Pulmonary artery endothelial cell (primary cell): Measurements from ENCODE around the gene CD226. TPM values are rescaled to one million over a fixed set of nuclear protein-coding genes. Genes with fewer than 3 reads are reported as not detected.
A peak's percentile ranks its signal among the peaks of the same experiment; 100 is the strongest.
"Not testable (repeated sequence)": the region's sequence is repeated elsewhere in the genome, so short reads cannot be mapped to it uniquely, and the experiment has no call there.

Source experiments
- DNase-seq: peaks from one replicate; pipeline ENCODE4 v3.0.0-alpha.2; 2011; ENCODE audit warnings: low read depth, low spot score
- total RNA-seq: library from RNA; depleted of rRNA; stranded (reverse); fragments of >200 nt; gene quantifications from 2 replicates; pipeline ENCODE4 v1.2.3, GENCODE V29; 2014

Gene CD226
- total RNA-seq, 1 donor from 2014 or later = 0.13 TPM

- DNase-seq = no peak
Observed at GRCh38 chr18:69956665-69957620, 9.3 kb upstream of the CD226 start.

- DNase-seq = no peak
Observed at GRCh38 chr18:69956057-69956456, 8.4 kb upstream of the CD226 start.

- no peak for DNase-seq
Observed at GRCh38 chr18:69954719-69955480, 7.2 kb upstream of the CD226 start.

GRCh38 chr18:69953191-69953590 lies 5.5 kb upstream of the CD226 start:
- DNase-seq = no peak

GRCh38 chr18:69951182-69951581 lies 3.5 kb upstream of the CD226 start:
- DNase-seq = peak; percentile 7

- no peak for DNase-seq
Observed at GRCh38 chr18:69949538-69949936, 1.9 kb upstream of the CD226 start.

GRCh38 chr18:69948919-69949537 lies 1.4 kb upstream of the CD226 start:
- DNase-seq = no peak

GRCh38 chr18:69948256-69948655 lies 583 bp upstream of the CD226 start:
- DNase-seq = no peak

- no peak for DNase-seq
Observed at GRCh38 chr18:69946608-69947155, 991 bp downstream of the CD226 start.

GRCh38 chr18:69945220-69946114 lies 2.2 kb downstream of the CD226 start:
- no peak for DNase-seq

GRCh38 chr18:69944436-69944835 lies 3.2 kb downstream of the CD226 start:
- DNase-seq = no peak

GRCh38 chr18:69943021-69943420 lies 4.7 kb downstream of the CD226 start:
- no peak for DNase-seq

GRCh38 chr18:69941183-69941582 lies 6.5 kb downstream of the CD226 start:
- DNase-seq = no peak

GRCh38 chr18:69939812-69940211 lies 7.9 kb downstream of the CD226 start:
- DNase-seq = not testable (repeated sequence)

GRCh38 chr18:69936191-69936558 lies 11.5 kb downstream of the CD226 start:
- no peak for DNase-seq

- no peak for DNase-seq
Observed at GRCh38 chr18:69935319-69936190, 12.1 kb downstream of the CD226 start.

- DNase-seq = no peak
Observed at GRCh38 chr18:69934601-69935265, 12.9 kb downstream of the CD226 start.

GRCh38 chr18:69929041-69929774 lies 18.5 kb downstream of the CD226 start:
- no peak for DNase-seq
